H9 (cell line): Measurements from ENCODE around the gene COL4A2. TPM values are rescaled to one million over a fixed set of nuclear protein-coding genes. Genes with fewer than 3 reads are reported as not detected.

ENCODE experiments used
- DNase-seq: peaks from one replicate; pipeline ENCODE4 v3.0.0-alpha.2; 2017
- H2AFZ ChIP-seq: one replicate; pipeline ENCODE4 v1.6.1; 2013; ENCODE audit warnings: mild to moderate bottlenecking, low read length, control low read depth, moderate library complexity
- H2AK5ac ChIP-seq: 2 replicates; pipeline ENCODE4 v1.6.1; 2013; ENCODE audit warnings: low read length, control low read depth, mixed read lengths; ENCODE audit not compliant: insufficient read length
- H2BK120ac ChIP-seq: one replicate; pipeline ENCODE4 v1.6.1; 2013; ENCODE audit warnings: low read depth, mild to moderate bottlenecking, low read length, control low read depth, inconsistent platforms; ENCODE audit not compliant: poor library complexity, severe bottlenecking
- H2BK12ac ChIP-seq: 2 replicates; pipeline ENCODE4 v1.6.1; 2013; ENCODE audit warnings: low read length, control low read depth, mixed read lengths, low read depth; ENCODE audit not compliant: insufficient read length
- H2BK15ac ChIP-seq: 2 replicates; pipeline ENCODE4 v1.6.1; 2013; ENCODE audit warnings: low read depth, low read length, control low read depth
- H2BK20ac ChIP-seq: one replicate; pipeline ENCODE4 v1.6.1; 2013; ENCODE audit warnings: low read depth, mild to moderate bottlenecking, low read length, control low read depth, inconsistent platforms; ENCODE audit not compliant: poor library complexity, severe bottlenecking
- H2BK5ac ChIP-seq: 2 replicates; pipeline ENCODE4 v1.6.1; 2013; ENCODE audit warnings: low read length, control low read depth, mixed read lengths; ENCODE audit not compliant: insufficient read length
- H3K14ac ChIP-seq: 2 replicates; pipeline ENCODE4 v1.6.1; 2013; ENCODE audit warnings: low read length, control low read depth; ENCODE audit not compliant: insufficient read depth
- H3K18ac ChIP-seq: 2 replicates; pipeline ENCODE4 v1.6.1; 2013; ENCODE audit warnings: low read depth, mild to moderate bottlenecking, mixed read lengths, low read length, control low read depth; ENCODE audit not compliant: insufficient read length
- H3K23ac ChIP-seq: 2 replicates; pipeline ENCODE4 v1.6.1; 2013; ENCODE audit warnings: low read length, control low read depth, mixed read lengths, low read depth; ENCODE audit not compliant: insufficient read length
- H3K23me2 ChIP-seq: 2 replicates; pipeline ENCODE4 v1.6.1; 2013; ENCODE audit warnings: low read depth, mild to moderate bottlenecking, mixed read lengths, low read length, control low read depth; ENCODE audit not compliant: insufficient read length, poor library complexity, severe bottlenecking
- H3K27ac ChIP-seq: 2 replicates; pipeline ENCODE4 v1.5.1; 2013; ENCODE audit warnings: low read length, control low read depth, mixed read lengths, low read depth; ENCODE audit not compliant: insufficient read length
- H3K27me3 ChIP-seq: 2 replicates; pipeline ENCODE4 v1.6.1; 2013; ENCODE audit warnings: low read length, control low read depth, inconsistent platforms; ENCODE audit not compliant: insufficient read depth
- H3K4ac ChIP-seq: 2 replicates; pipeline ENCODE4 v1.6.1; 2013; ENCODE audit warnings: low read depth, mild to moderate bottlenecking, control low read depth, inconsistent platforms, low read length, moderate library complexity
- H3K4me1 ChIP-seq: 2 replicates; pipeline ENCODE4 v1.6.1; 2013; ENCODE audit warnings: low read length, control low read depth, inconsistent platforms; ENCODE audit not compliant: insufficient read depth
- H3K4me2 ChIP-seq: 2 replicates; pipeline ENCODE4 v1.6.1; 2013; ENCODE audit warnings: low read length, control low read depth, mixed read lengths; ENCODE audit not compliant: insufficient read length, insufficient read depth
- H3K56ac ChIP-seq: 2 replicates; pipeline ENCODE4 v1.6.1; 2013; ENCODE audit warnings: low read depth, mild to moderate bottlenecking, mixed read lengths, low read length, control low read depth; ENCODE audit not compliant: insufficient read length
- H3K79me1 ChIP-seq: 2 replicates; pipeline ENCODE4 v1.6.1; 2013; ENCODE audit warnings: low read depth, mild to moderate bottlenecking, moderate library complexity, low read length, control low read depth, inconsistent platforms; ENCODE audit not compliant: insufficient read depth, poor library complexity, severe bottlenecking
- H3K79me2 ChIP-seq: 2 replicates; pipeline ENCODE4 v1.6.1; 2013; ENCODE audit warnings: low read length, control low read depth, inconsistent platforms; ENCODE audit not compliant: insufficient read depth
- H3K9ac ChIP-seq: 2 replicates; pipeline ENCODE4 v1.6.1; 2013; ENCODE audit warnings: low read length, control low read depth, mixed read lengths; ENCODE audit not compliant: insufficient read length; ENCODE audit errors: extremely low read depth
- H3K9me3 ChIP-seq: one replicate; pipeline ENCODE4 v1.6.1; 2013; ENCODE audit warnings: low read depth, low read length, inconsistent platforms; ENCODE audit not compliant: control insufficient read depth
- H3T11ph ChIP-seq: one replicate; pipeline ENCODE4 v1.6.1; 2013; ENCODE audit warnings: mild to moderate bottlenecking, low read length, control low read depth, inconsistent platforms
- H4K20me1 ChIP-seq: one replicate; pipeline ENCODE4 v1.6.1; 2013; ENCODE audit not compliant: control insufficient read depth, insufficient read length, insufficient read depth
- H4K5ac ChIP-seq: 2 replicates; pipeline ENCODE4 v1.6.1; 2013; ENCODE audit warnings: low read depth, mild to moderate bottlenecking, mixed read lengths, low read length, control low read depth; ENCODE audit not compliant: insufficient read length
- H4K8ac ChIP-seq: replicated peaks from 2 replicates; pipeline ENCODE4 v1.6.1; 2013; ENCODE audit warnings: low read length, control low read depth, mixed read lengths, low read depth; ENCODE audit not compliant: insufficient read length
- H4K91ac ChIP-seq: 2 replicates; pipeline ENCODE4 v1.6.1; 2013; ENCODE audit warnings: low read depth, mild to moderate bottlenecking, moderate library complexity, mixed read lengths, low read length, control low read depth; ENCODE audit not compliant: insufficient read length
- H3K27ac Mint-ChIP-seq, 3 experiments: 2 replicates in 2 of 3; 3 replicates in 1 of 3; pipeline ENCODE4 v1.8.0; 2020 to 2021; ENCODE audit warnings: mixed read lengths in 3 of 3, mild to moderate bottlenecking in 1 of 3, moderate library complexity in 1 of 3
- H3K27me3 Mint-ChIP-seq: 2 replicates; pipeline ENCODE4 v1.8.0; 2021; ENCODE audit warnings: low read depth, mild to moderate bottlenecking, moderate library complexity, mixed read lengths
- H3K36me3 Mint-ChIP-seq, 3 experiments: 2 replicates in 2 of 3; 3 replicates in 1 of 3; pipeline ENCODE4 v1.8.0; 2020 to 2021; ENCODE audit warnings: low read depth in 3 of 3, mixed read lengths in 3 of 3; ENCODE audit not compliant: insufficient read depth in 1 of 3
- H3K4me1 Mint-ChIP-seq, 2 experiments: 2 replicates each; pipeline ENCODE4 v1.8.0; 2020; ENCODE audit warnings: mixed read lengths in 2 of 2
- H3K4me3 Mint-ChIP-seq, 2 experiments: 2 replicates in 1 of 2; 3 replicates in 1 of 2; pipeline ENCODE4 v1.8.0; 2020 to 2021; ENCODE audit warnings: mild to moderate bottlenecking in 2 of 2, mixed read lengths in 2 of 2, moderate library complexity in 1 of 2
- H3K9me3 Mint-ChIP-seq, 2 experiments: 2 replicates in 1 of 2; 3 replicates in 1 of 2; pipeline ENCODE4 v1.8.0; 2020; ENCODE audit warnings: mild to moderate bottlenecking in 2 of 2, mixed read lengths in 2 of 2, moderate library complexity in 1 of 2
- CTCF ChIP-seq: fragments of 200-600 bp; sonication (generic); conservative IDR thresholded peaks from 3 replicates; pipeline ENCODE4 v1.8.0; 2021; ENCODE audit warnings: antibody characterized with exemption, mild to moderate bottlenecking
- WGBS: extraction: QIAGEN DNeasy Blood & Tissue Kit; methylation state at CpG from one replicate; pipeline ENCODE4 v1.1.7; 2013; ENCODE audit warnings: missing lambda C conversion rate, low lambda C conversion rate, mixed read lengths; ENCODE audit not compliant: insufficient read length; ENCODE audit errors: extremely low coverage; 5-methylcytosine and 5-hydroxymethylcytosine counted together
- total RNA-seq: library from RNA; stranded (reverse); gene quantifications from 2 replicates; pipeline ENCODE4 v1.2.1, GENCODE V29; 2021

COL4A2 gene
- total RNA-seq, 1 experiment from 2014 or later, result 76.5 TPM

GRCh38 chr13:110279684-110280083, 27.4 kb upstream of the COL4A2 start:
- Histone ChIP-seq H4K20me1 (no peaks in the 10 kb centered on the region), H3K4me1 (no peaks in the 10 kb centered on the region), H3K4ac (no peak overlapping the region), H3K27me3 (no peaks in the 10 kb centered on the region), H3K9ac (no peak overlapping the region), H3K23ac (no peak overlapping the region), H3K79me1 (no peaks in the 10 kb centered on the region), H3K14ac (no peak overlapping the region), H3K4me2 (no peak overlapping the region), H3K23me2 (no peaks in the 10 kb centered on the region), H2BK5ac (no peak overlapping the region), H4K8ac (no peak overlapping the region), H2AK5ac (no peak overlapping the region), H2BK12ac (no peak overlapping the region), H3K79me2 (no peaks in the 10 kb centered on the region; the same call in 1 of the 2 replicates), H4K91ac (no peak overlapping the region), H3T11ph (no peak overlapping the region), H4K5ac (no peak overlapping the region), H2AFZ (no peak overlapping the region), H2BK120ac (no peak overlapping the region), H3K9me3 (no peaks in the 10 kb centered on the region), H3K56ac (no peak overlapping the region), H2BK20ac (no peak overlapping the region), H3K18ac (no peak overlapping the region), H2BK15ac (no peak overlapping the region), H3K27ac (no peak overlapping the region)
- H3K4me3 Mint-ChIP-seq, result no peak overlapping the region
- H3K27ac Mint-ChIP-seq, result no peak overlapping the region
- H3K4me1 Mint-ChIP-seq, result peaks cover 5 to 7% of the 10 kb centered on the region in 2 experiments
- no peak for TF ChIP-seq CTCF
- no peaks in the 10 kb centered on the region for H3K27me3 Mint-ChIP-seq
- DNase-seq, result no peak
- no CpG with 5 or more reads among the region's 4 CpGs for WGBS
- no peaks in the 10 kb centered on the region; a peak in 1 of 7 replicates for H3K36me3 Mint-ChIP-seq
- H3K9me3 Mint-ChIP-seq, result no peaks in the 10 kb centered on the region
